Suprapubic skin (tissue), 4 donors: ENCODE measurements around the gene TSR2. TPM values are rescaled to one million over a fixed set of nuclear protein-coding genes. Genes with fewer than 3 reads are reported as not detected.

Source experiments
- DNase-seq, 2 donors: peaks; one replicate each; pipeline ENCODE4 v3.0.0-alpha.2; 2019; ENCODE audit warnings: low spot score in 2 of 2
- H3K27ac ChIP-seq: fragments of 200-600 bp; sonication (generic); one replicate; pipeline ENCODE4 v1.5.1; 2019
- H3K27me3 ChIP-seq: fragments of 200-600 bp; sonication (generic); one replicate; pipeline ENCODE4 v1.5.1; 2019
- H3K36me3 ChIP-seq: fragments of 200-600 bp; sonication (generic); one replicate; pipeline ENCODE4 v1.5.1; 2019
- H3K4me1 ChIP-seq: fragments of 200-600 bp; sonication (generic); one replicate; pipeline ENCODE4 v1.5.1; 2019
- H3K4me3 ChIP-seq: fragments of 200-600 bp; sonication (generic); one replicate; pipeline ENCODE4 v1.5.1; 2019; ENCODE audit warnings: mild to moderate bottlenecking
- H3K9me3 ChIP-seq: fragments of 200-600 bp; sonication (generic); one replicate; pipeline ENCODE4 v1.5.1; 2019
- CTCF ChIP-seq, 2 donors: fragments of 200-600 bp in 1 of 2; fragments of 450-650 bp in 1 of 2; sonication (generic) in 1 of 2; IDR thresholded peaks; one replicate each; pipeline ENCODE4 v1.5.1; 2016 to 2019; ENCODE audit warnings: antibody characterized with exemption in 2 of 2, mild to moderate bottlenecking in 1 of 2, moderate library complexity in 1 of 2
- EP300 ChIP-seq: sonication (generic); formaldehyde crosslinking; IDR thresholded peaks from one replicate; pipeline ENCODE4 v1.6.1; 2017; ENCODE audit warnings: antibody characterized with exemption
- POLR2A ChIP-seq, 2 donors: fragments of 450-650 bp; IDR thresholded peaks; one replicate each; pipeline ENCODE4 v1.6.1; 2017; ENCODE audit warnings: antibody characterized with exemption in 2 of 2, mild to moderate bottlenecking in 2 of 2, moderate library complexity in 2 of 2
- POLR2AphosphoS5 ChIP-seq, 3 donors: sonication (generic); formaldehyde crosslinking; IDR thresholded peaks; one replicate each; pipeline ENCODE4 v1.6.1; 2017; ENCODE audit warnings: antibody characterized with exemption in 3 of 3
- WGBS: methylation state at CpG from one replicate; pipeline ENCODE4 v1.1.5; 2018; 5-methylcytosine and 5-hydroxymethylcytosine counted together
- total RNA-seq, 4 donors: library from RNA; depleted of rRNA; stranded (reverse); fragments of >200 nt; gene quantifications; one replicate each; pipeline ENCODE4 v1.1.0, GENCODE V29; 2016

TSR2 gene
- 10 to 100 TPM; 18.2 to 26.3 (median 21.9) TPM for total RNA-seq

GRCh38 chrX:54439960-54440871 lies at the start of gene TSR2:
TSS of gene TSR2 (plus strand) at chrX:54440404. CDS start at chrX:54440422, 18 bp downstream.
- Histone ChIP-seq H3K27me3 (no peaks in the 10 kb centered on the region), H3K4me1 (peaks cover 13% of the 10 kb centered on the region), H3K9me3 (no peaks in the 10 kb centered on the region), H3K27ac (peak within 1 kb of the TSS; percentile 41), H3K4me3 (peak within 1 kb of the TSS; percentile 73), H3K36me3 (peaks cover 6% of the 10 kb centered on the region)
- TF ChIP-seq POLR2AphosphoS5 (IDR thresholded peaks at IDR 0.05) (peak in 1 of 3 donors; percentile 25), CTCF (IDR thresholded peaks at IDR 0.05) (no peak)
- peak; percentile 85 to 86 for DNase-seq
- WGBS: 42% methylated on average over 39 of the region's 40 CpGs

- Histone ChIP-seq H3K4me1 (no peaks in the 10 kb centered on the region), H3K27me3 (no peaks in the 10 kb centered on the region), H3K4me3 (no peak overlapping the region), H3K27ac (no peak overlapping the region), H3K9me3 (no peaks in the 10 kb centered on the region), H3K36me3 (no peaks in the 10 kb centered on the region)
- no peak for TF ChIP-seq POLR2A (IDR thresholded peaks at IDR 0.05)
- no peak for TF ChIP-seq POLR2AphosphoS5 (IDR thresholded peaks at IDR 0.05)
- TF ChIP-seq CTCF (IDR thresholded peaks at IDR 0.05): no peak
- no peak for TF ChIP-seq EP300
- no peak for DNase-seq
- 50% methylated on average over 1 of the region's 1 CpG for WGBS
These were observed 43.1 kb upstream of the TSR2 start for GRCh38 chrX:54397113-54397512.

GRCh38 chrX:54407266-54407665 lies 32.9 kb upstream of the TSR2 start:
- no peaks in the 10 kb centered on the region for H3K36me3 ChIP-seq
- H3K4me1 ChIP-seq: no peaks in the 10 kb centered on the region
- no peak overlapping the region for H3K27ac ChIP-seq
- H3K9me3 ChIP-seq: no peaks in the 10 kb centered on the region
- WGBS: 64% methylated on average over 2 of the region's 2 CpGs
- TF ChIP-seq POLR2AphosphoS5 (IDR thresholded peaks at IDR 0.05) (no peak), POLR2A (IDR thresholded peaks at IDR 0.05) (no peak), CTCF (IDR thresholded peaks at IDR 0.05) (no peak), EP300 (no peak)
- no peaks in the 10 kb centered on the region for H3K27me3 ChIP-seq
- H3K4me3 ChIP-seq: no peak overlapping the region
- no peak for DNase-seq

GRCh38 chrX:54411732-54412131 lies 28.5 kb upstream of the TSR2 start:
- H3K9me3 ChIP-seq: no peaks in the 10 kb centered on the region
- WGBS: 76% methylated on average over 1 of the region's 1 CpG
- no peaks in the 10 kb centered on the region for H3K36me3 ChIP-seq
- TF ChIP-seq EP300 (no peak), CTCF (IDR thresholded peaks at IDR 0.05) (no peak), POLR2A (IDR thresholded peaks at IDR 0.05) (no peak), POLR2AphosphoS5 (IDR thresholded peaks at IDR 0.05) (no peak)
- DNase-seq: no peak
- H3K4me1 ChIP-seq: no peaks in the 10 kb centered on the region
- no peak overlapping the region for H3K4me3 ChIP-seq
- H3K27me3 ChIP-seq: no peaks in the 10 kb centered on the region
- no peak overlapping the region for H3K27ac ChIP-seq

- TF ChIP-seq EP300: no peak
- no peak for TF ChIP-seq POLR2AphosphoS5 (IDR thresholded peaks at IDR 0.05)
- TF ChIP-seq POLR2A (IDR thresholded peaks at IDR 0.05): no peak
- no peak for TF ChIP-seq CTCF (IDR thresholded peaks at IDR 0.05)
- Histone ChIP-seq H3K27ac (no peak overlapping the region), H3K4me1 (no peaks in the 10 kb centered on the region), H3K9me3 (no peaks in the 10 kb centered on the region), H3K4me3 (no peak overlapping the region), H3K36me3 (no peaks in the 10 kb centered on the region), H3K27me3 (no peaks in the 10 kb centered on the region)
- WGBS: 42% methylated on average over 3 of the region's 3 CpGs
- no peak for DNase-seq
These were observed 26.5 kb upstream of the TSR2 start for GRCh38 chrX:54413753-54414152.
